Measurements from ENCODE around the gene CETP.
"Not testable (repeated sequence)": the region's sequence is repeated elsewhere in the genome, so short reads cannot be mapped to it uniquely, and the experiment has no call there.

CETP gene

GRCh38 chr16:56982695-56983094, 20.9 kb downstream of the CETP start:
- peak in 1 of 2 experiments; percentile 15 for DNase-seq

GRCh38 chr16:56983211-56983751, 21.5 kb downstream of the CETP start:
- DNase-seq: peak in 1 of 2 experiments; percentile 62

GRCh38 chr16:56984639-56985038, 22.9 kb downstream of the CETP start:
- no peak for DNase-seq

GRCh38 chr16:56985288-56985961, 23.7 kb downstream of the CETP start:
- DNase-seq: peak; percentile 6 to 63

- no peak for DNase-seq
Observed at GRCh38 chr16:56985962-56986360, 24.2 kb downstream of the CETP start.

GRCh38 chr16:56986361-56986760, 24.6 kb downstream of the CETP start:
- no peak for DNase-seq

- DNase-seq: not testable (repeated sequence)
Observed at GRCh38 chr16:56986908-56987307, 25.2 kb downstream of the CETP start.

- DNase-seq: no peak
Observed at GRCh38 chr16:56987692-56988091, 25.9 kb downstream of the CETP start.

- no peak for DNase-seq
Observed at GRCh38 chr16:56988161-56988947, 26.6 kb downstream of the CETP start.

GRCh38 chr16:56988948-56989945, 27.5 kb downstream of the CETP start, which contains the start of gene NLRC5:
Gene NLRC5, plus strand, starts transcription at chr16:56989557. Its CDS starts 31,156 bp downstream, at chr16:57020713.
- DNase-seq: peak; percentile 78 to 88

- DNase-seq: no peak
Observed at GRCh38 chr16:56989988-56990387, 28.2 kb downstream of the CETP start.

- DNase-seq: no peak
Observed at GRCh38 chr16:56990407-56991286, 28.9 kb downstream of the CETP start.

GRCh38 chr16:56992431-56992830, 30.7 kb downstream of the CETP start:
- not testable (repeated sequence) for DNase-seq

- no peak for DNase-seq
Observed at GRCh38 chr16:56993204-56993603, 31.5 kb downstream of the CETP start.

- no peak for DNase-seq
Observed at GRCh38 chr16:56994311-56994710, 32.6 kb downstream of the CETP start.

- no peak for DNase-seq
Observed at GRCh38 chr16:56995136-56995805, 33.5 kb downstream of the CETP start.

GRCh38 chr16:56997264-56997663, 35.5 kb downstream of the CETP start:
- DNase-seq: no peak

- no peak for DNase-seq
Observed at GRCh38 chr16:56997931-56998330, 36.2 kb downstream of the CETP start.

- DNase-seq: no peak
Observed at GRCh38 chr16:56998352-56998751, 36.6 kb downstream of the CETP start.

GRCh38 chr16:56998861-56999260, 37.1 kb downstream of the CETP start:
- no peak for DNase-seq

Data from NCI-H524 (cell line).